Heart right ventricle (tissue), 16 donors: Measurements from ENCODE around the gene ATP5F1E. TPM values are rescaled to one million over a fixed set of nuclear protein-coding genes. Genes with fewer than 3 reads are reported as not detected.

ENCODE experiments used
- ATAC-seq, 8 donors: fragments of 200-7000 bp; cut with Tn5 transposase; one replicate each; pipeline ENCODE4 v1.9.1; 2020; ENCODE audit warnings: mild to moderate bottlenecking in 8 of 8, moderate library complexity in 8 of 8, moderate number of reproducible peaks in 1 of 8
- DNase-seq, 2 donors: peaks; one replicate each; pipeline ENCODE4 v3.0.0-alpha.2; 2020
- H3K27ac ChIP-seq, 10 donors: fragments of 200-600 bp; sonication (generic) in 2 of 10; one replicate each; pipeline versions ENCODE4 v1.5.0 to v1.8.0; 2020 to 2022; ENCODE audit warnings: mild to moderate bottlenecking in 3 of 10
- H3K27me3 ChIP-seq, 7 donors: fragments of 200-600 bp; one replicate each; pipeline ENCODE4 v1.8.0; 2021 to 2022; ENCODE audit warnings: mild to moderate bottlenecking in 2 of 7
- H3K36me3 ChIP-seq, 9 donors: fragments of 200-600 bp; sonication (generic) in 1 of 9; one replicate each; pipeline versions ENCODE4 v1.5.0 to v1.8.0; 2020 to 2022; ENCODE audit warnings: mild to moderate bottlenecking in 2 of 9
- H3K4me1 ChIP-seq, 9 donors: fragments of 200-600 bp; sonication (generic) in 1 of 9; one replicate each; pipeline versions ENCODE4 v1.5.0 to v1.8.0; 2020 to 2022; ENCODE audit warnings: mild to moderate bottlenecking in 4 of 9
- H3K4me3 ChIP-seq, 10 donors: fragments of 200-600 bp; sonication (generic) in 2 of 10; one replicate each; pipeline versions ENCODE4 v1.5.0 to v1.8.0; 2020 to 2022; ENCODE audit warnings: mild to moderate bottlenecking in 7 of 10, moderate library complexity in 2 of 10
- H3K9me3 ChIP-seq, 11 donors: fragments of 200-600 bp in 10 of 11; sonication (generic) in 2 of 11; one replicate each; pipeline versions ENCODE4 v1.5.0 to v1.8.0; 2013 to 2022; ENCODE audit warnings: mild to moderate bottlenecking in 2 of 11, control low read depth in 1 of 11, moderate library complexity in 1 of 11
- CTCF ChIP-seq, 9 donors: fragments of 200-600 bp; sonication (generic) in 2 of 9; IDR thresholded peaks; one replicate each; pipeline versions ENCODE4 v1.5.0 to v1.8.0; 2021 to 2022; ENCODE audit warnings: antibody characterized with exemption in 9 of 9, mild to moderate bottlenecking in 5 of 9, moderate library complexity in 1 of 9
- WGBS, 2 donors: extraction: QIAGEN DNeasy Blood & Tissue Kit; methylation state at CpG; one replicate each; pipeline ENCODE4 v1.1.7; 2013; ENCODE audit warnings: inconsistent platforms in 1 of 2; 5-methylcytosine and 5-hydroxymethylcytosine counted together
- intact Hi-C, 10 donors: fragments of 100-400 bp; cut with DNase I; formaldehyde crosslinking; loops; one replicate each; pipeline versions ENCODE4 v1.11.1 to v1.14.2; 2022
- polyA plus RNA-seq, 2 donors: library from polyadenylated mRNA; stranded (reverse); fragments of 200-250 nt; gene quantifications; one replicate each; pipeline ENCODE4 v1.2.3, GENCODE V29; 2013
- total RNA-seq, 10 donors: library from RNA; stranded (reverse); fragmentation: NEBNext Ultra II Directional in 3 of 10; extraction: Animal tissue kit (Norgen Biotek cat#: 25700) in 3 of 10; gene quantifications; one replicate each; pipeline versions ENCODE4 v1.2.1 to v1.2.4, GENCODE V29; 2021 to 2023
- donor health status: Arrhythmogenic right ventricular cardiomyopathy.
- donor health status: ischemic (EF 13 %, LVEDD 7.1; RV severe dilation, severe dysfunction).
- donor health status: healthy with polysubstance abuse.
- donor health status: DM: no; HTN: yes; CAD: no.
- donor health status: DM: no; HTN: no; CAD: no.
- donor health status: ischemic (EF 25% LVEDD 6.9; RV normal size, moderate dysfunction).
- donor health status: ischemic (EF 25% LVEDD 5.7; RV mildly dilated, moderate dysfunction).
- donor health status: healthy.
- donor health status: DM: yes; HTN: yes; CAD: no.
- donor health status: Ischemic cardiomyopathy.
- donor health status: ischemic (EF 35%, LVEDD 5.7; RV mildly dilated, moderate dysfunction).
- donor health status: nonischemic (EF 11% LVEDD 7.7; RV severe dilation, severe dysfunction).
- donor health status: DM: yes; HTN: yes; CAD: no.
- donor health status: PGD.
- donor health status: ischemic (EF 29% LVEDD 5.4; RV normal size, mild dysfunction).
- donor health status: nonischemic (EF 23%, LVEDD 6.1; RV moderate dilation, normal function).

Gene ATP5F1E
- total and polyA plus RNA-seq, 12 donors, result 84.7 to 155 (median 121) TPM

- H3K9me3 ChIP-seq, result no peaks in the 10 kb centered on the region
- intact Hi-C loops, result loop anchor here in 7 of 10 donors (2.0 to 10.0 kb wide), 9 partner anchors 50 to 1268 kb away; partner anchors contain the start of genes ATP5F1E (in 3 of the 7) and PMEPA1 (in 1 of the 7)
- peaks cover 0 to 19% (median 14%) of the 10 kb centered on the region in 9 donors for H3K36me3 ChIP-seq
- peak overlapping the region in 3 of 10 donors; percentile 21 to 90 (median 31) for H3K27ac ChIP-seq
- H3K4me1 ChIP-seq, result peaks cover 0 to 45% (median 35%) of the 10 kb centered on the region in 9 donors
- peak overlapping the region in 9 of 10 donors; percentile 47 to 82 (median 73) for H3K4me3 ChIP-seq
- TF ChIP-seq CTCF (IDR thresholded peaks at IDR 0.05), result no peak
- 84 to 87% methylated on average over 12 of the region's 12 CpGs for WGBS, 2 donors
- ATAC-seq (no peak), DNase-seq (no peak)
- no peaks in the 10 kb centered on the region for H3K27me3 ChIP-seq
Observed at GRCh38 chr20:58982406-58983114, 49.6 kb downstream of the ATP5F1E start.

GRCh38 chr20:58981628-58982364 is 50.3 kb downstream of the ATP5F1E start:
- peaks cover 0 to 45% (median 35%) of the 10 kb centered on the region in 9 donors for H3K4me1 ChIP-seq
- TF ChIP-seq CTCF (IDR thresholded peaks at IDR 0.05), result no peak
- intact Hi-C loops, result loop anchor here in 8 of 10 donors (1.0 to 10.0 kb wide), 11 partner anchors 50 to 1267 kb away; partner anchors contain the start of genes ATP5F1E (in 3 of the 8) and PMEPA1 (in 1 of the 8)
- peaks cover 0 to 12% (median 7%) of the 10 kb centered on the region in 9 donors for H3K36me3 ChIP-seq
- peak overlapping the region; percentile 47 to 82 (median 68) for H3K4me3 ChIP-seq
- no peaks in the 10 kb centered on the region for H3K27me3 ChIP-seq
- H3K9me3 ChIP-seq, result no peaks in the 10 kb centered on the region
- peak in 2 of 8 donors; percentile 15 to 27 for ATAC-seq
- DNase-seq, result no peak
- peak overlapping the region; percentile 63 to 91 (median 87) for H3K27ac ChIP-seq
- WGBS, 2 donors, result 20% methylated on average over 29 of the region's 29 CpGs

- Histone ChIP-seq H3K4me3 (peak within 1 kb of the TSS; percentile 47 to 82 (median 68)), H3K4me1 (peaks cover 0 to 45% (median 35%) of the 10 kb centered on the region in 9 donors), H3K27me3 (no peaks in the 10 kb centered on the region), H3K36me3 (peaks cover 0 to 3% (median 0%) of the 10 kb centered on the region in 9 donors), H3K9me3 (peaks cover 0 to 8% (median 4%) of the 10 kb centered on the region in 11 donors), H3K27ac (peak within 1 kb of the TSS; percentile 63 to 91 (median 87))
- intact Hi-C loops, result loop anchor here in 8 of 10 donors (1.0 to 10.0 kb wide), 10 partner anchors 50 to 1266 kb away; partner anchors contain the start of genes ATP5F1E (in 2 of the 8) and PMEPA1 (in 1 of the 8)
- DNase-seq (peak; percentile 86 to 92), ATAC-seq (peak; percentile 92 to 97 (median 94))
- no peak for TF ChIP-seq CTCF (IDR thresholded peaks at IDR 0.05)
- 8 to 13% methylated on average over 79 to 103 of the region's 109 CpGs for WGBS, 2 donors
Observed at GRCh38 chr20:58980711-58981627, 51.2 kb downstream of the ATP5F1E start, which contains the start of gene NELFCD. Gene NELFCD (plus strand): TSS chr20:58981256. CDS start chr20:58981310, 54 bp downstream.
